MM.1S (cell line): ENCODE data around the gene XPO4.

Source experiments
- EZH2 ChIP-seq: fragments of 300-600 bp; sonication (generic); optimal IDR thresholded peaks from 2 replicates; pipeline ENCODE3; 2017; ENCODE audit warnings: low read depth, mild to moderate bottlenecking, antibody characterized with exemption, low read length, mixed read lengths
- EZH2phosphoT487 ChIP-seq: fragments of 300-600 bp; sonication (generic); IDR thresholded peaks from 2 replicates; pipeline ENCODE4 v1.6.1; 2018; ENCODE audit warnings: antibody characterized with exemption, low read length
- TF ChIP-seq, protein P1 (sequence below): fragments of 300-600 bp; sonication (generic); IDR thresholded peaks from 2 replicates; pipeline ENCODE4 v1.5.1; 2016; ENCODE audit warnings: antibody characterized with exemption, low read length, mixed read lengths

DNA sequence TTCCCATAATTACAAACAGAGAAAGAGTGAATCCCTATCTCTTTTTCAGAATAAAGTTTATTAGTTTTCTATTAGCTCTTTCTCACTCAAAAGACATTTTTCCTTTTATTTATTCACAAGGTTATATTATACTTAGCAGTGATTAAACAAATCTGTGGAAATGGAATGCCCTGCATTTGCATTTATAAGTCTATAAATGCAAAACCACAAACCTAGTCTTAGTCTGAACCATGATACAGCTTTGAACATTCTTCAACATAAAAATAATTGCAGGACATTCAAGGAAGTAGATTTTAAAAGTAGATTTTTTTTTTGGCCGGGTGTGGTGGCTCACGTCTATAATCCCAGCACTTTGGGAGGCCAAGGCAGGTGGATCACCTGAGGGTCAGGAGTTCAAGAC lies 8.3 kb downstream of the XPO4 start:
- TF ChIP-seq, protein P1, sequence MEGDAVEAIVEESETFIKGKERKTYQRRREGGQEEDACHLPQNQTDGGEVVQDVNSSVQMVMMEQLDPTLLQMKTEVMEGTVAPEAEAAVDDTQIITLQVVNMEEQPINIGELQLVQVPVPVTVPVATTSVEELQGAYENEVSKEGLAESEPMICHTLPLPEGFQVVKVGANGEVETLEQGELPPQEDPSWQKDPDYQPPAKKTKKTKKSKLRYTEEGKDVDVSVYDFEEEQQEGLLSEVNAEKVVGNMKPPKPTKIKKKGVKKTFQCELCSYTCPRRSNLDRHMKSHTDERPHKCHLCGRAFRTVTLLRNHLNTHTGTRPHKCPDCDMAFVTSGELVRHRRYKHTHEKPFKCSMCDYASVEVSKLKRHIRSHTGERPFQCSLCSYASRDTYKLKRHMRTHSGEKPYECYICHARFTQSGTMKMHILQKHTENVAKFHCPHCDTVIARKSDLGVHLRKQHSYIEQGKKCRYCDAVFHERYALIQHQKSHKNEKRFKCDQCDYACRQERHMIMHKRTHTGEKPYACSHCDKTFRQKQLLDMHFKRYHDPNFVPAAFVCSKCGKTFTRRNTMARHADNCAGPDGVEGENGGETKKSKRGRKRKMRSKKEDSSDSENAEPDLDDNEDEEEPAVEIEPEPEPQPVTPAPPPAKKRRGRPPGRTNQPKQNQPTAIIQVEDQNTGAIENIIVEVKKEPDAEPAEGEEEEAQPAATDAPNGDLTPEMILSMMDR, result no peak
- TF ChIP-seq EZH2 (no peak), EZH2phosphoT487 (no peak)
